T-helper 2 cell treated with Interferon-gamma antibody and Interleukin-4, amounts not matched to agents 5 μg/mL and 100 μg/mL, for 36 hours (primary cell): ENCODE results near the gene DAB2IP.
"Not testable (repeated sequence)": the region's sequence is repeated elsewhere in the genome, so short reads cannot be mapped to it uniquely, and the experiment has no call there.

Source experiments
- DNase-seq: peaks from one replicate; pipeline ENCODE4 v3.0.0; 2021; ENCODE audit warnings: low spot score
- H3K27ac Mint-ChIP-seq: one replicate; pipeline ENCODE4 v1.8.0; 2021; ENCODE audit warnings: mild to moderate bottlenecking, mixed read lengths
- H3K27me3 Mint-ChIP-seq: one replicate; pipeline ENCODE4 v1.8.0; 2021; ENCODE audit warnings: low read depth, mixed read lengths
- H3K36me3 Mint-ChIP-seq: one replicate; pipeline ENCODE4 v1.8.0; 2021; ENCODE audit warnings: low read depth, mixed read lengths
- H3K4me1 Mint-ChIP-seq: one replicate; pipeline ENCODE4 v1.8.0; 2021; ENCODE audit warnings: low read depth, mixed read lengths
- H3K4me3 Mint-ChIP-seq: one replicate; pipeline ENCODE4 v1.8.0; 2022; ENCODE audit warnings: mild to moderate bottlenecking, moderate library complexity, mixed read lengths
- H3K9me3 Mint-ChIP-seq: one replicate; pipeline ENCODE4 v1.8.0; 2021; ENCODE audit warnings: mixed read lengths

The DAB2IP gene

GRCh38 chr9:121619545-121620324, 31.7 kb upstream of the DAB2IP start:
- H3K4me3 Mint-ChIP-seq, result no peak overlapping the region
- H3K27ac Mint-ChIP-seq, result no peak overlapping the region
- no peak for DNase-seq
- no peaks in the 10 kb centered on the region for H3K9me3 Mint-ChIP-seq
- no peaks in the 10 kb centered on the region for H3K36me3 Mint-ChIP-seq
- peaks cover 8% of the 10 kb centered on the region for H3K27me3 Mint-ChIP-seq
- H3K4me1 Mint-ChIP-seq, result no peaks in the 10 kb centered on the region

- H3K4me1 Mint-ChIP-seq, result no peaks in the 10 kb centered on the region
- H3K27ac Mint-ChIP-seq, result no peak overlapping the region
- H3K27me3 Mint-ChIP-seq, result peaks cover 5% of the 10 kb centered on the region
- no peaks in the 10 kb centered on the region for H3K9me3 Mint-ChIP-seq
- DNase-seq, result no peak
- H3K4me3 Mint-ChIP-seq, result no peak overlapping the region
- no peaks in the 10 kb centered on the region for H3K36me3 Mint-ChIP-seq
These were observed 31.1 kb upstream of the DAB2IP start for GRCh38 chr9:121620325-121620673.

GRCh38 chr9:121620777-121621449, 30.5 kb upstream of the DAB2IP start:
- no peak for DNase-seq
- H3K4me3 Mint-ChIP-seq, result no peak overlapping the region
- H3K4me1 Mint-ChIP-seq, result no peaks in the 10 kb centered on the region
- no peaks in the 10 kb centered on the region for H3K9me3 Mint-ChIP-seq
- H3K27me3 Mint-ChIP-seq, result peaks cover 1% of the 10 kb centered on the region
- no peaks in the 10 kb centered on the region for H3K36me3 Mint-ChIP-seq
- H3K27ac Mint-ChIP-seq, result no peak overlapping the region

- H3K4me1 Mint-ChIP-seq, result no peaks in the 10 kb centered on the region
- no peak overlapping the region for H3K27ac Mint-ChIP-seq
- no peak for DNase-seq
- no peaks in the 10 kb centered on the region for H3K36me3 Mint-ChIP-seq
- H3K4me3 Mint-ChIP-seq, result no peak overlapping the region
- no peaks in the 10 kb centered on the region for H3K9me3 Mint-ChIP-seq
- H3K27me3 Mint-ChIP-seq, result peaks cover 1% of the 10 kb centered on the region
These were observed 28.8 kb upstream of the DAB2IP start for GRCh38 chr9:121622387-121623203.

- H3K9me3 Mint-ChIP-seq, H3K27ac Mint-ChIP-seq, H3K4me3 Mint-ChIP-seq, H3K36me3 Mint-ChIP-seq, DNase-seq, H3K4me1 Mint-ChIP-seq, H3K27me3 Mint-ChIP-seq: not testable (repeated sequence)
These were observed 28.0 kb upstream of the DAB2IP start for GRCh38 chr9:121623430-121623829.

- H3K36me3 Mint-ChIP-seq, result no peaks in the 10 kb centered on the region
- H3K4me1 Mint-ChIP-seq, result no peaks in the 10 kb centered on the region
- no peak overlapping the region for H3K4me3 Mint-ChIP-seq
- no peak for DNase-seq
- no peaks in the 10 kb centered on the region for H3K9me3 Mint-ChIP-seq
- no peak overlapping the region for H3K27ac Mint-ChIP-seq
- no peaks in the 10 kb centered on the region for H3K27me3 Mint-ChIP-seq
These were observed 25.8 kb upstream of the DAB2IP start for GRCh38 chr9:121625590-121625989.

- H3K4me1 Mint-ChIP-seq, result no peaks in the 10 kb centered on the region
- no peak overlapping the region for H3K4me3 Mint-ChIP-seq
- H3K36me3 Mint-ChIP-seq, result no peaks in the 10 kb centered on the region
- H3K9me3 Mint-ChIP-seq, result no peaks in the 10 kb centered on the region
- no peak for DNase-seq
- H3K27ac Mint-ChIP-seq, result no peak overlapping the region
- H3K27me3 Mint-ChIP-seq, result no peaks in the 10 kb centered on the region
These were observed 25.4 kb upstream of the DAB2IP start for GRCh38 chr9:121626012-121626411.

- H3K27me3 Mint-ChIP-seq, result no peaks in the 10 kb centered on the region
- no peak overlapping the region for H3K4me3 Mint-ChIP-seq
- H3K4me1 Mint-ChIP-seq, result no peaks in the 10 kb centered on the region
- H3K27ac Mint-ChIP-seq, result no peak overlapping the region
- no peaks in the 10 kb centered on the region for H3K9me3 Mint-ChIP-seq
- no peak for DNase-seq
- H3K36me3 Mint-ChIP-seq, result no peaks in the 10 kb centered on the region
These were observed 24.0 kb upstream of the DAB2IP start for GRCh38 chr9:121627427-121627826.

GRCh38 chr9:121628401-121628800, 23.0 kb upstream of the DAB2IP start:
- Mint-ChIP-seq H3K4me1 (no peaks in the 10 kb centered on the region), H3K27me3 (no peaks in the 10 kb centered on the region), H3K4me3 (no peak overlapping the region), H3K9me3 (no peaks in the 10 kb centered on the region), H3K27ac (no peak overlapping the region), H3K36me3 (no peaks in the 10 kb centered on the region)
- no peak for DNase-seq

GRCh38 chr9:121631115-121631514, 20.3 kb upstream of the DAB2IP start:
- Mint-ChIP-seq H3K9me3 (no peaks in the 10 kb centered on the region), H3K27ac (no peak overlapping the region), H3K27me3 (peaks cover 3% of the 10 kb centered on the region), H3K36me3 (no peaks in the 10 kb centered on the region), H3K4me1 (no peaks in the 10 kb centered on the region), H3K4me3 (no peak overlapping the region)
- no peak for DNase-seq

GRCh38 chr9:121631978-121632418, 19.4 kb upstream of the DAB2IP start:
- H3K27ac Mint-ChIP-seq, result no peak overlapping the region
- H3K4me1 Mint-ChIP-seq, result no peaks in the 10 kb centered on the region

GRCh38 chr9:121633119-121633714, 18.2 kb upstream of the DAB2IP start:
- H3K27ac Mint-ChIP-seq, result no peak overlapping the region
- no peak for DNase-seq
- H3K4me3 Mint-ChIP-seq, result no peak overlapping the region
- no peaks in the 10 kb centered on the region for H3K9me3 Mint-ChIP-seq
- H3K36me3 Mint-ChIP-seq, result no peaks in the 10 kb centered on the region
- no peaks in the 10 kb centered on the region for H3K4me1 Mint-ChIP-seq
- peaks cover 7% of the 10 kb centered on the region for H3K27me3 Mint-ChIP-seq

More at GRCh38 chr9:121631978-121632418, 19.4 kb upstream of the DAB2IP start:
- Mint-ChIP-seq H3K36me3 (no peaks in the 10 kb centered on the region), H3K27me3 (peaks cover 3% of the 10 kb centered on the region), H3K9me3 (no peaks in the 10 kb centered on the region), H3K4me3 (no peak overlapping the region)
- DNase-seq, result no peak

GRCh38 chr9:121633736-121634135, 17.7 kb upstream of the DAB2IP start:
- peaks cover 7% of the 10 kb centered on the region for H3K27me3 Mint-ChIP-seq
- DNase-seq, result no peak
- H3K9me3 Mint-ChIP-seq, result no peaks in the 10 kb centered on the region
- no peak overlapping the region for H3K4me3 Mint-ChIP-seq
- H3K4me1 Mint-ChIP-seq, result no peaks in the 10 kb centered on the region
- H3K27ac Mint-ChIP-seq, result no peak overlapping the region
- H3K36me3 Mint-ChIP-seq, result no peaks in the 10 kb centered on the region
